MCF 10A (cell line): ENCODE data around the gene EVX1. TPM values are rescaled to one million over a fixed set of nuclear protein-coding genes. Genes with fewer than 3 reads are reported as not detected.

Experiments
- BruUV-seq: library from RNA; stranded (reverse); fragments of 400-500 nt; replicated peaks from 2 replicates; lab custom pipeline; 2021; lab: Mats Ljungman, UMichigan
- CTCF ChIA-PET: fragments of 300-600 bp; sonication (Branson Sonifier 250); formaldehyde crosslinking; extraction: SDS; loops from one replicate; lab custom pipeline; 2021; ENCODE audit warnings: antibody characterized with exemption, inconsistent platforms; lab: Yijun Ruan, JAX
- POLR2A ChIA-PET: fragments of 300-600, 350-650 bp; sonication (Branson Sonifier 250); formaldehyde crosslinking; extraction: SDS; loops from one replicate; lab custom pipeline; 2020; ENCODE audit warnings: antibody characterized with exemption, inconsistent platforms; lab: Yijun Ruan, JAX
- DNase-seq: peaks from one replicate; pipeline ENCODE4 v3.0.0-alpha.2; 2018; ENCODE audit not compliant: unreplicated experiment
- H3K27ac Mint-ChIP-seq: one replicate; pipeline ENCODE4 v1.8.0; 2022; ENCODE audit warnings: mild to moderate bottlenecking, low read depth, mixed read lengths; ENCODE audit not compliant: unreplicated experiment
- H3K27me3 Mint-ChIP-seq: one replicate; pipeline ENCODE4 v1.8.0; 2022; ENCODE audit warnings: mixed read lengths; ENCODE audit not compliant: insufficient read depth, unreplicated experiment
- H3K36me3 Mint-ChIP-seq: one replicate; pipeline ENCODE4 v1.8.0; 2022; ENCODE audit warnings: mild to moderate bottlenecking, moderate library complexity, mixed read lengths; ENCODE audit not compliant: insufficient read depth, unreplicated experiment
- H3K4me1 Mint-ChIP-seq: one replicate; pipeline ENCODE4 v1.8.0; 2022; ENCODE audit warnings: mixed read lengths; ENCODE audit not compliant: insufficient read depth, unreplicated experiment
- H3K4me3 Mint-ChIP-seq: one replicate; pipeline ENCODE4 v1.8.0; 2022; ENCODE audit warnings: mild to moderate bottlenecking, moderate library complexity, mixed read lengths; ENCODE audit not compliant: unreplicated experiment
- H3K9me3 Mint-ChIP-seq: one replicate; pipeline ENCODE4 v1.8.0; 2022; ENCODE audit warnings: mixed read lengths; ENCODE audit not compliant: unreplicated experiment
- intact Hi-C: fragments of 100-400 bp; cut with micrococcal nuclease; formaldehyde crosslinking; loops from 2 replicates; pipeline ENCODE4 v1.14.1; 2022
- total RNA-seq: library from RNA; stranded (reverse); gene quantifications from 2 replicates; pipeline ENCODE4 v1.2.3, GENCODE V29; 2022
- TF ChIP-seq, protein P1 (sequence below): fragments of 200-600 bp; IDR thresholded peaks from one replicate; pipeline ENCODE4 v1.8.0; 2022; ENCODE audit warnings: antibody characterized with exemption, mild to moderate bottlenecking; ENCODE audit not compliant: unreplicated experiment

Gene EVX1
- total RNA-seq, 1 experiment from 2014 or later, result not detected

DNA sequence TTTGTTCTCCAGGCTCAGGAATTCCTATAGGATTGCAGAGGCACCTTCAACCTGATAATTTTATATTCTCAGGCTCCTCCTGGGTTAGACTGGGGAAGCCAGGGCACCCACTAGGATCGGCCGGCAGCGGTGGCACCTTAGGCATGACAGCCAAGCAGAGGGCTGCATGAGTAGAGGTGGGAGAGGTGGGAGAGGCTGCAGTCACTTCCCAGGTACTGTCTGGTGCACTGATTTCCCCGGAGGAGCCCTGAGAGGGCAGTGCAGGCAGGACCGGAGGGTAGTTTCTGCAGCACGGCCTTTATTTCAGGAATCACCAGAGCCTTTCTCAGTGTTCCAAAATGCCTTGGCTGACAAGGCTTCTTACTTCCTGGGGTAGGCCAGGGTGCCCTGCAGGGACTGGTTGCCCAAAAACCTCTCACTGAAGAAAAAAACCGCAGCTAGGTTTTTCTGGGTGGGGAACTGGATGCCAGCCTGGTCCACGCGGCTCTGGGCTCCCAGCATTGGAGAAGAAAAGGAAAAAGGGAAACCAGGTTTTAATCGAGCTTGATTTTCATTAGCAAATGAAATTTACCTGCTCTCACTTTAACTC is 39.1 kb upstream of the EVX1 start:
- DNase-seq, result no peak
- Mint-ChIP-seq H3K27ac (no peak overlapping the region), H3K9me3 (no peaks in the 10 kb centered on the region), H3K27me3 (peaks cover 70% of the 10 kb centered on the region), H3K4me1 (no peaks in the 10 kb centered on the region), H3K4me3 (no peak overlapping the region), H3K36me3 (no peaks in the 10 kb centered on the region)
- ChIA-PET CTCF (interaction anchor here (0.5 to 1.3 kb wide), 3 partner anchors 24 to 446 kb away, joined by 3 to 7 read pairs (median 3); no protein-coding TSS in a partner anchor), POLR2A (no interaction called here)
- no TSS peak for BruUV-seq
- TF ChIP-seq, protein P1, sequence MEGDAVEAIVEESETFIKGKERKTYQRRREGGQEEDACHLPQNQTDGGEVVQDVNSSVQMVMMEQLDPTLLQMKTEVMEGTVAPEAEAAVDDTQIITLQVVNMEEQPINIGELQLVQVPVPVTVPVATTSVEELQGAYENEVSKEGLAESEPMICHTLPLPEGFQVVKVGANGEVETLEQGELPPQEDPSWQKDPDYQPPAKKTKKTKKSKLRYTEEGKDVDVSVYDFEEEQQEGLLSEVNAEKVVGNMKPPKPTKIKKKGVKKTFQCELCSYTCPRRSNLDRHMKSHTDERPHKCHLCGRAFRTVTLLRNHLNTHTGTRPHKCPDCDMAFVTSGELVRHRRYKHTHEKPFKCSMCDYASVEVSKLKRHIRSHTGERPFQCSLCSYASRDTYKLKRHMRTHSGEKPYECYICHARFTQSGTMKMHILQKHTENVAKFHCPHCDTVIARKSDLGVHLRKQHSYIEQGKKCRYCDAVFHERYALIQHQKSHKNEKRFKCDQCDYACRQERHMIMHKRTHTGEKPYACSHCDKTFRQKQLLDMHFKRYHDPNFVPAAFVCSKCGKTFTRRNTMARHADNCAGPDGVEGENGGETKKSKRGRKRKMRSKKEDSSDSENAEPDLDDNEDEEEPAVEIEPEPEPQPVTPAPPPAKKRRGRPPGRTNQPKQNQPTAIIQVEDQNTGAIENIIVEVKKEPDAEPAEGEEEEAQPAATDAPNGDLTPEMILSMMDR, result no peak
- intact Hi-C loops, result no loop called here

DNA sequence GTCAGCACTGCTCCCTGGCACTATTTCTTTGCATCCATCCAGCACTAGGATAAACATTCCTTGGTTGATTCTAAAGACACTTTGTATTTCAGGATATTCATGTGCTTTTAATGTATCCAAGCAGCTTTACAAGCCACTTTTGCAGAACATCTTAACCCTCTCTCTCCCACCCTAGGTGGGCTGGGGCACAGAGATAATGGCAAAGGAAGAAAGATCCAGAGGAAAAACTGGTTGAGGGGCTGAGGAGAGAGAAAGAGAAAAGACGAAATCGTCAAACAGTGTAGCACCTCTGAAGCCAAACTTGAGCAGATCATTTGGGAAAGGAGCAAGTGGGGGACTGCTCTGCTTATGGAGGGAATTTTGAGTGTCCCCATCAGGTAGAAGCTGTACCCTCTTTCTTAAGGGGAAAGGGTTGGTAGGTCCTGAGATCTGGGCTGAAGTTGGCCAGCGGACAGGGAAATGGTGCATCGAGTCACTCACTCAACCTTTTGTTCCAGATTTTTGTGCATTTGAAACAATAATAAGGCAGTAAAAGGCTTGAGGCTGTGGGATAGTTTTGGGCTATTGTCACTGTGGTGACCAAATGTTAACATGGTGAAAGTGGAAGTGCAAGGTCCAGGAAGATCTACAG is 38.5 kb upstream of the EVX1 start:
- BruUV-seq, result no TSS peak
- H3K4me1 Mint-ChIP-seq, result no peaks in the 10 kb centered on the region

DNA sequence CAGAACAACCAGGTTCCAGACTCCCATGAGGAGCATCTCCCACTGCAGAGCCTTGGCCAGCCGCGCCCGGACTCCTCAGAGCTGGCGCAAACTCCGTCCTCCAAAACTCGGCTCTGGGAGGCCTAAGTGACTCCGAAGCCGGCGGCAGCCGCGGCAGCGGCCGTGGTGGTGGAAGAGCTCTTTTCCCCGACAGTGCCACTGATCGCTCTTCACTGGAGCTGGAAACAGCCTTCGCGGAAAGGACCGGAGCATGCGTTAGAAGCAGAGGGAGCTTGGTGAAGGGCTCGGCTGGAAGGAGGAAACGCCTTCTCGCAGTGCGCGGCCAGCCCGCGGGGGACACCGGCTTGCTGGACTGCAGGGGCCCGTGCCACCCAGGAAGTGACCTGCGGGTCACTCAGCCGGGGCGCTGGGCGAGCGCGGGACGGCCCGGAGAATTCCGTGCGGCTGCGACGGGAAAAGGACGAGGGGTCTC is 37.7 kb upstream of the EVX1 start:
- Mint-ChIP-seq H3K9me3 (no peaks in the 10 kb centered on the region), H3K27ac (no peak overlapping the region), H3K36me3 (no peaks in the 10 kb centered on the region), H3K27me3 (peaks cover 56% of the 10 kb centered on the region), H3K4me1 (no peaks in the 10 kb centered on the region), H3K4me3 (no peak overlapping the region)
- POLR2A ChIA-PET, result no interaction called here
- DNase-seq, result no peak
- TF ChIP-seq, protein P1, result no peak
- intact Hi-C loops, result no loop called here
- no TSS peak for BruUV-seq
- CTCF ChIA-PET, result interaction anchor here (1.0 kb wide), 1 partner anchor 9 kb away, joined by 5 read pairs; no protein-coding TSS in a partner anchor

More for the DNA sequence above, 38.5 kb upstream of the EVX1 start:
- Mint-ChIP-seq H3K27me3 (peaks cover 64% of the 10 kb centered on the region), H3K36me3 (no peaks in the 10 kb centered on the region), H3K9me3 (no peaks in the 10 kb centered on the region), H3K4me3 (no peak overlapping the region), H3K27ac (no peak overlapping the region)
- intact Hi-C loops, result no loop called here
- TF ChIP-seq, protein P1, result no peak
- CTCF ChIA-PET, result interaction anchor here (0.7 to 1.3 kb wide), 3 partner anchors 8 to 401 kb away, joined by 3 to 7 read pairs (median 5); no protein-coding TSS in a partner anchor
- DNase-seq, result no peak
- POLR2A ChIA-PET, result no interaction called here
